COLO829 (cell line): ENCODE data around the gene MXRA5.
"Not testable (repeated sequence)": the region's sequence is repeated elsewhere in the genome, so short reads cannot be mapped to it uniquely, and the experiment has no call there.

Experiments used
- DNase-seq: peaks from one replicate; pipeline ENCODE4 v3.0.0; 2012; ENCODE audit warnings: low spot score

MXRA5 gene

GRCh38 chrX:3320471-3321046, 25.9 kb downstream of the MXRA5 start:
- no peak for DNase-seq

GRCh38 chrX:3317191-3317718, 29.2 kb downstream of the MXRA5 start:
- DNase-seq, result no peak

- no peak for DNase-seq
These were observed 34.3 kb downstream of the MXRA5 start for GRCh38 chrX:3312109-3312508.

- peak; percentile 3 for DNase-seq
These were observed 38.6 kb downstream of the MXRA5 start for GRCh38 chrX:3307881-3308280.

GRCh38 chrX:3299636-3300035, 46.8 kb downstream of the MXRA5 start:
- no peak for DNase-seq

GRCh38 chrX:3295731-3296130, 50.7 kb downstream of the MXRA5 start:
- peak; percentile 48 for DNase-seq

GRCh38 chrX:3293251-3293650, 53.2 kb downstream of the MXRA5 start:
- no peak for DNase-seq

GRCh38 chrX:3290561-3290960, 55.9 kb downstream of the MXRA5 start:
- no peak for DNase-seq

GRCh38 chrX:3286196-3286945, 60.1 kb downstream of the MXRA5 start:
- DNase-seq, result peak; percentile 17

GRCh38 chrX:3280706-3281105, 65.7 kb downstream of the MXRA5 start:
- no peak for DNase-seq

GRCh38 chrX:3273668-3274067, 72.8 kb downstream of the MXRA5 start:
- DNase-seq, result not testable (repeated sequence)

- peak; percentile 40 for DNase-seq
These were observed 74.6 kb downstream of the MXRA5 start for GRCh38 chrX:3271834-3272186.

- no peak for DNase-seq
These were observed 75.1 kb downstream of the MXRA5 start for GRCh38 chrX:3271183-3271833.

GRCh38 chrX:3268829-3269228, 77.6 kb downstream of the MXRA5 start:
- DNase-seq, result no peak

- no peak for DNase-seq
These were observed 82.7 kb downstream of the MXRA5 start for GRCh38 chrX:3263681-3264126.

GRCh38 chrX:3262901-3263300, 83.6 kb downstream of the MXRA5 start:
- peak; percentile 71 for DNase-seq
